Keratinocyte (primary cell): Measurements from ENCODE around the gene PABPC4L.

Experiments
- EZH2 ChIP-seq: IDR thresholded peaks from one replicate; pipeline ENCODE4 v1.6.1; 2012; ENCODE audit warnings: inconsistent platforms, mild to moderate bottlenecking, low read length, moderate library complexity
- TF ChIP-seq, protein P1 (sequence below), 3 experiments: IDR thresholded peaks in 1 of 3; conservative IDR thresholded peaks in 1 of 3; optimal IDR thresholded peaks in 1 of 3; 2 replicates in 2 of 3; 3 replicates in 1 of 3; pipeline versions ENCODE3 to v1.5.1; 2011; ENCODE audit warnings: low read length in 3 of 3, mild to moderate bottlenecking in 3 of 3, moderate library complexity in 2 of 3, control low read depth in 1 of 3, inconsistent platforms in 1 of 3; ENCODE audit not compliant: insufficient read depth in 2 of 3; ENCODE audit errors: extremely low read depth in 1 of 3

DNA sequence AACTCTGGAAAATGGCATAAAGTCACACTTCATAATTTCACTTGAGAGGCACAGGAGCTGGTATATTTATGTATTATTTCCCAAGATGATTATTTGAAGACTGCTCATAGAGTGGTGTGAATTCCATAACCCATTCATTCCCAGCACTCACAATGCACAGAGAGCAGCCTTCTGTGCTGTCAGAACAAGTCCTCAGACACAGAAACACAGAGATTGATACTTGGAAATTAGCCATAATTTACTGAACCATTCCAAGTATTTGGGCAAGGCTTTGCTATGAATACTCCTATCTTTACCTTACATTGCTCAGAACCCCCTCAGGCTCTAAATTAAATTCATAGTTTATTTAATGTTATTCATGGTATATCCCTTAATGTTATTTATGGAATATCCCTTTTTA lies 53.6 kb downstream of the PABPC4L start:
- TF ChIP-seq, protein P1, sequence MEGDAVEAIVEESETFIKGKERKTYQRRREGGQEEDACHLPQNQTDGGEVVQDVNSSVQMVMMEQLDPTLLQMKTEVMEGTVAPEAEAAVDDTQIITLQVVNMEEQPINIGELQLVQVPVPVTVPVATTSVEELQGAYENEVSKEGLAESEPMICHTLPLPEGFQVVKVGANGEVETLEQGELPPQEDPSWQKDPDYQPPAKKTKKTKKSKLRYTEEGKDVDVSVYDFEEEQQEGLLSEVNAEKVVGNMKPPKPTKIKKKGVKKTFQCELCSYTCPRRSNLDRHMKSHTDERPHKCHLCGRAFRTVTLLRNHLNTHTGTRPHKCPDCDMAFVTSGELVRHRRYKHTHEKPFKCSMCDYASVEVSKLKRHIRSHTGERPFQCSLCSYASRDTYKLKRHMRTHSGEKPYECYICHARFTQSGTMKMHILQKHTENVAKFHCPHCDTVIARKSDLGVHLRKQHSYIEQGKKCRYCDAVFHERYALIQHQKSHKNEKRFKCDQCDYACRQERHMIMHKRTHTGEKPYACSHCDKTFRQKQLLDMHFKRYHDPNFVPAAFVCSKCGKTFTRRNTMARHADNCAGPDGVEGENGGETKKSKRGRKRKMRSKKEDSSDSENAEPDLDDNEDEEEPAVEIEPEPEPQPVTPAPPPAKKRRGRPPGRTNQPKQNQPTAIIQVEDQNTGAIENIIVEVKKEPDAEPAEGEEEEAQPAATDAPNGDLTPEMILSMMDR (optimal IDR thresholded peaks at IDR 0.05 in 1 of 3, IDR thresholded peaks at IDR 0.05 in 1 of 3, conservative IDR thresholded peaks at IDR 0.05 in 1 of 3; ENCODE audit: extremely low read depth in 1 of 3, insufficient read depth in 2 of 3, low read length in 3 of 3) = no peak
- TF ChIP-seq EZH2 = no peak
